SKM-1 (cell line): Measurements from ENCODE around the gene URB1.
A peak's percentile ranks its signal among the peaks of the same experiment; 100 is the strongest.
"Not testable (repeated sequence)": the region's sequence is repeated elsewhere in the genome, so short reads cannot be mapped to it uniquely, and the experiment has no call there.

Experiments
- DNase-seq: peaks from one replicate; lab custom pipeline; 2025; ENCODE audit not compliant: unreplicated experiment; lab: John Stamatoyannopoulos, UW

Gene URB1

GRCh38 chr21:32298148-32298559 is 94.7 kb downstream of the URB1 start:
- DNase-seq, result no peak

GRCh38 chr21:32297449-32297848 is 95.4 kb downstream of the URB1 start:
- no peak for DNase-seq

- no peak for DNase-seq
Observed at GRCh38 chr21:32285476-32285875, 107.3 kb downstream of the URB1 start.

- DNase-seq, result no peak
Observed at GRCh38 chr21:32282992-32283391, 109.8 kb downstream of the URB1 start.

- no peak for DNase-seq
Observed at GRCh38 chr21:32281531-32281930, 111.3 kb downstream of the URB1 start.

GRCh38 chr21:32279377-32279680 is 113.5 kb downstream of the URB1 start:
- DNase-seq, result no peak

- DNase-seq, result peak; percentile 84
Observed at GRCh38 chr21:32278518-32279376, 114.1 kb downstream of the URB1 start, which contains the start of gene MIS18A. Gene MIS18A, minus strand, starts transcription at chr21:32279049. Its CDS starts 35 bp downstream, at chr21:32279014.

GRCh38 chr21:32278103-32278502 is 114.7 kb downstream of the URB1 start:
- DNase-seq, result no peak

GRCh38 chr21:32276671-32277070 is 116.1 kb downstream of the URB1 start:
- DNase-seq, result no peak

- no peak for DNase-seq
Observed at GRCh38 chr21:32270748-32271147, 122.1 kb downstream of the URB1 start.

GRCh38 chr21:32265321-32265720 is 127.5 kb downstream of the URB1 start:
- not testable (repeated sequence) for DNase-seq

GRCh38 chr21:32261929-32262328 is 130.9 kb downstream of the URB1 start:
- no peak for DNase-seq
